Measurements from ENCODE around the gene SPAG7. TPM values are rescaled to one million over a fixed set of nuclear protein-coding genes. Genes with fewer than 3 reads are reported as not detected.

The SPAG7 gene
- polyA plus RNA-seq, 1 of the 3 experiments (the other 2 are of a cell fraction): 133 TPM

DNA sequence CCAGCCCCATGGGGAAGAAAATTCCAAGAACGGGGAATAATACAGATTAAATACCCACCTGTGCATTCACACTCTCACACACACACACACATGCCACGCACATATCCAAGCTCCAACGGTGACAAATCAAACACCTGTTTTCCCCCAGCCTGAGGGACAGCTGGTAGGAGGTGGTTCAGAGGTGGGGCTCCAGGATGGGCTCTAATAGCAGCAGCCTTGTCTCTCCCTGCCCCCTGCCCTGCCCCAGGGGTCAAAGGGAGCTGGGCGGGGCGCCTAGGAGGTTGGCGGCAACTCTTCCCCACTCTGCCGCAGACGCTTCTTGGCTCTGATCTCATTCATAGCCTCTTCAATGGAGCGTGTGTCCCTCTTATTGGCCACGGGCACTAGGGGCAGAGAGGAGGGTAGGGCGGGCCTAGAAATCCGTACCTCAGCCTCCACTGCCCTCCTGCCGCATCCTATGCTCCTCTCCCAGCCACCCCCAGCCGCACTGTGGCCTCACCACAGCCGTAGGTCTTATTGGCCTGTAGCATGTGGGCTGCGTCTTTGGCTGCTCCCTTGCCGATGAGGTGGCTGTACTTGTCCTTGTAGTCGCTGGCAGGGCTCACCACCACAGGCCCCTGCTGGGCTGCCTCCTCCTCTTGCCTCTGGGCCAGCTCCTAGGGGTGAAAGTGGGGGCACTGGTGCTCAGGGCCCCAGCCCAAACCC, 8.2 kb downstream of the SPAG7 start:
- H3K36me3 ChIP-seq (replicated peaks in 1 of 2; ENCODE audit: control insufficient read depth in 1 of 2, insufficient read depth in 2 of 2, low read length in 1 of 2): peaks cover 4 to 12% of the 10 kb centered on the region in 2 experiments
- H3F3A ChIP-seq (replicated peaks; ENCODE audit: insufficient read depth): peaks cover 10% of the 10 kb centered on the region
- POLR2A ChIA-PET: interaction anchor here (0.6 to 0.7 kb wide), 2 partner anchors 8 kb away, joined by 3 read pairs; partner anchors contain the start of gene SPAG7
- no peak overlapping the region for H3K9ac ChIP-seq
- H3K27me3 ChIP-seq (ENCODE audit: insufficient read depth): no peaks in the 10 kb centered on the region
- WGBS (ENCODE audit: low lambda C conversion rate): 96% methylated on average over 13 of the region's 18 CpGs
- CTCF ChIA-PET: interaction anchor here (0.7 to 1.1 kb wide), 2 partner anchors 21 to 46 kb away, joined by 3 read pairs; no protein-coding TSS in a partner anchor
- H3K79me2 ChIP-seq (ENCODE audit: insufficient read depth): peaks cover 5% of the 10 kb centered on the region; the same call in 1 of the 2 replicates
- H3K4me1 ChIP-seq (ENCODE audit: control insufficient read depth in 1 of 2, insufficient read depth in 2 of 2, low read depth in 1 of 2, low read length in 1 of 2): no peaks in the 10 kb centered on the region
- no peak overlapping the region for H3K4me3 ChIP-seq (ENCODE audit: low read depth in 2 of 2, low read length in 1 of 2)
- H3K9me2 ChIP-seq: no peaks in the 10 kb centered on the region
- H3K9me3 ChIP-seq: no peaks in the 10 kb centered on the region
- H4K20me1 ChIP-seq (ENCODE audit: insufficient read depth): no peaks in the 10 kb centered on the region
- no peak overlapping the region for H3K4me2 ChIP-seq
- no peak for DNase-seq
- TF ChIP-seq, protein P1, sequence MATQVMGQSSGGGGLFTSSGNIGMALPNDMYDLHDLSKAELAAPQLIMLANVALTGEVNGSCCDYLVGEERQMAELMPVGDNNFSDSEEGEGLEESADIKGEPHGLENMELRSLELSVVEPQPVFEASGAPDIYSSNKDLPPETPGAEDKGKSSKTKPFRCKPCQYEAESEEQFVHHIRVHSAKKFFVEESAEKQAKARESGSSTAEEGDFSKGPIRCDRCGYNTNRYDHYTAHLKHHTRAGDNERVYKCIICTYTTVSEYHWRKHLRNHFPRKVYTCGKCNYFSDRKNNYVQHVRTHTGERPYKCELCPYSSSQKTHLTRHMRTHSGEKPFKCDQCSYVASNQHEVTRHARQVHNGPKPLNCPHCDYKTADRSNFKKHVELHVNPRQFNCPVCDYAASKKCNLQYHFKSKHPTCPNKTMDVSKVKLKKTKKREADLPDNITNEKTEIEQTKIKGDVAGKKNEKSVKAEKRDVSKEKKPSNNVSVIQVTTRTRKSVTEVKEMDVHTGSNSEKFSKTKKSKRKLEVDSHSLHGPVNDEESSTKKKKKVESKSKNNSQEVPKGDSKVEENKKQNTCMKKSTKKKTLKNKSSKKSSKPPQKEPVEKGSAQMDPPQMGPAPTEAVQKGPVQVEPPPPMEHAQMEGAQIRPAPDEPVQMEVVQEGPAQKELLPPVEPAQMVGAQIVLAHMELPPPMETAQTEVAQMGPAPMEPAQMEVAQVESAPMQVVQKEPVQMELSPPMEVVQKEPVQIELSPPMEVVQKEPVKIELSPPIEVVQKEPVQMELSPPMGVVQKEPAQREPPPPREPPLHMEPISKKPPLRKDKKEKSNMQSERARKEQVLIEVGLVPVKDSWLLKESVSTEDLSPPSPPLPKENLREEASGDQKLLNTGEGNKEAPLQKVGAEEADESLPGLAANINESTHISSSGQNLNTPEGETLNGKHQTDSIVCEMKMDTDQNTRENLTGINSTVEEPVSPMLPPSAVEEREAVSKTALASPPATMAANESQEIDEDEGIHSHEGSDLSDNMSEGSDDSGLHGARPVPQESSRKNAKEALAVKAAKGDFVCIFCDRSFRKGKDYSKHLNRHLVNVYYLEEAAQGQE (IDR thresholded peaks at IDR 0.05; ENCODE audit: low read depth, low read length): no peak
- TF ChIP-seq GATA2 (CRISPR knock-in tag; IDR thresholded peaks at IDR 0.05) (no peak), NFIC (IDR thresholded peaks at IDR 0.05; ENCODE audit: borderline replicate concordance) (no peak), MXI1 (IDR thresholded peaks at IDR 0.05; ENCODE audit: low read depth, low read length) (no peak), EP300 (IDR thresholded peaks at IDR 0.05; ENCODE audit: borderline replicate concordance in 1 of 2, low read depth in 1 of 2, low read length in 1 of 2) (no peak), FOSL2 (IDR thresholded peaks at IDR 0.05; ENCODE audit: borderline replicate concordance, low read depth) (no peak), SMC3 (IDR thresholded peaks at IDR 0.05; ENCODE audit: low read depth, low read length) (no peak), POLR2AphosphoS5 (IDR thresholded peaks at IDR 0.05; ENCODE audit: low read depth, low read length) (no peak), SIN3A (IDR thresholded peaks at IDR 0.05; ENCODE audit: borderline replicate concordance, low read depth, low read length) (no peak), NRF1 (IDR thresholded peaks at IDR 0.05; ENCODE audit: low read depth, low read length) (no peak), MEF2A (IDR thresholded peaks at IDR 0.05; ENCODE audit: borderline replicate concordance, low read depth) (no peak), GABPA (IDR thresholded peaks at IDR 0.05; ENCODE audit: low read depth) (no peak), TAF1 (IDR thresholded peaks at IDR 0.05; ENCODE audit: borderline replicate concordance, low read depth, low read length) (no peak), YY1 (IDR thresholded peaks at IDR 0.05; ENCODE audit: low read depth) (no peak), FOXM1 (IDR thresholded peaks at IDR 0.05; ENCODE audit: low read depth) (no peak), RAD21 (IDR thresholded peaks at IDR 0.05; ENCODE audit: low read length) (no peak), CHD2 (IDR thresholded peaks at IDR 0.05; ENCODE audit: low read length, partially characterized antibody) (no peak)
- TF ChIP-seq, protein P2, sequence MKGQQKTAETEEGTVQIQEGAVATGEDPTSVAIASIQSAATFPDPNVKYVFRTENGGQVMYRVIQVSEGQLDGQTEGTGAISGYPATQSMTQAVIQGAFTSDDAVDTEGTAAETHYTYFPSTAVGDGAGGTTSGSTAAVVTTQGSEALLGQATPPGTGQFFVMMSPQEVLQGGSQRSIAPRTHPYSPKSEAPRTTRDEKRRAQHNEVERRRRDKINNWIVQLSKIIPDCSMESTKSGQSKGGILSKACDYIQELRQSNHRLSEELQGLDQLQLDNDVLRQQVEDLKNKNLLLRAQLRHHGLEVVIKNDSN (IDR thresholded peaks at IDR 0.05; ENCODE audit: borderline replicate concordance, low read depth): no peak
- TF ChIP-seq, protein P3, sequence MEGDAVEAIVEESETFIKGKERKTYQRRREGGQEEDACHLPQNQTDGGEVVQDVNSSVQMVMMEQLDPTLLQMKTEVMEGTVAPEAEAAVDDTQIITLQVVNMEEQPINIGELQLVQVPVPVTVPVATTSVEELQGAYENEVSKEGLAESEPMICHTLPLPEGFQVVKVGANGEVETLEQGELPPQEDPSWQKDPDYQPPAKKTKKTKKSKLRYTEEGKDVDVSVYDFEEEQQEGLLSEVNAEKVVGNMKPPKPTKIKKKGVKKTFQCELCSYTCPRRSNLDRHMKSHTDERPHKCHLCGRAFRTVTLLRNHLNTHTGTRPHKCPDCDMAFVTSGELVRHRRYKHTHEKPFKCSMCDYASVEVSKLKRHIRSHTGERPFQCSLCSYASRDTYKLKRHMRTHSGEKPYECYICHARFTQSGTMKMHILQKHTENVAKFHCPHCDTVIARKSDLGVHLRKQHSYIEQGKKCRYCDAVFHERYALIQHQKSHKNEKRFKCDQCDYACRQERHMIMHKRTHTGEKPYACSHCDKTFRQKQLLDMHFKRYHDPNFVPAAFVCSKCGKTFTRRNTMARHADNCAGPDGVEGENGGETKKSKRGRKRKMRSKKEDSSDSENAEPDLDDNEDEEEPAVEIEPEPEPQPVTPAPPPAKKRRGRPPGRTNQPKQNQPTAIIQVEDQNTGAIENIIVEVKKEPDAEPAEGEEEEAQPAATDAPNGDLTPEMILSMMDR (IDR thresholded peaks at IDR 0.05): no peak
- no peak overlapping the region for H2AFZ ChIP-seq (ENCODE audit: low read depth)
- H3K27ac ChIP-seq (ENCODE audit: low read depth in 2 of 2, low read length in 1 of 2): no peak overlapping the region

Data from SK-N-SH (cell line).